ENCODE measurements around the gene FALEC.
A peak's percentile ranks its signal among the peaks of the same experiment; 100 is the strongest.

Gene FALEC

GRCh38 chr1:150549496-150550221 lies 34.1 kb downstream of the FALEC start:
- H3K27me3 ChIP-seq (ENCODE audit: insufficient read depth, low read length, poor library complexity): peaks cover 11% of the 10 kb centered on the region
- H3K27ac ChIP-seq (ENCODE audit: low read length): no peak overlapping the region
- H3K79me2 ChIP-seq (ENCODE audit: insufficient read depth, low read length): no peaks in the 10 kb centered on the region
- no peak overlapping the region for H3K9ac ChIP-seq (ENCODE audit: low read depth, low read length)
- peaks cover 6% of the 10 kb centered on the region; the same call in 1 of the 2 replicates for H3K4me1 ChIP-seq (ENCODE audit: insufficient read depth, low read length)
- H3K4me2 ChIP-seq (ENCODE audit: insufficient read depth, low read length): no peak overlapping the region
- no peak overlapping the region for H3K4me3 ChIP-seq (ENCODE audit: low read depth in 1 of 2, low read length in 2 of 2)
- DNase-seq (no peak), ATAC-seq (ENCODE audit: insufficient read depth, low read depth) (no peak)
- no peaks in the 10 kb centered on the region for H4K20me1 ChIP-seq (ENCODE audit: insufficient read depth, low read length)
- no peak overlapping the region for H2AFZ ChIP-seq (ENCODE audit: low read depth, low read length)
- H3K9me3 ChIP-seq (ENCODE audit: insufficient read depth, low read length, severe bottlenecking): no peaks in the 10 kb centered on the region
- no peak for TF ChIP-seq EZH2 (IDR thresholded peaks at IDR 0.05; ENCODE audit: borderline replicate concordance, low read depth, low read length, severe bottlenecking)
- no peak for TF ChIP-seq CTCF (IDR thresholded peaks at IDR 0.05; ENCODE audit: borderline replicate concordance, extremely low read depth, low read length, poor library complexity, severe bottlenecking)
- H3K36me3 ChIP-seq (ENCODE audit: insufficient read depth, low read length): no peaks in the 10 kb centered on the region

- TF ChIP-seq EZH2 (IDR thresholded peaks at IDR 0.05; ENCODE audit: borderline replicate concordance, low read depth, low read length, severe bottlenecking) (no peak), CTCF (IDR thresholded peaks at IDR 0.05; ENCODE audit: borderline replicate concordance, extremely low read depth, low read length, poor library complexity, severe bottlenecking) (no peak)
- Histone ChIP-seq H3K79me2 (ENCODE audit: insufficient read depth, low read length) (no peaks in the 10 kb centered on the region), H3K4me2 (ENCODE audit: insufficient read depth, low read length) (no peak overlapping the region), H3K4me3 (ENCODE audit: low read depth in 1 of 2, low read length in 2 of 2) (no peak overlapping the region), H3K27ac (ENCODE audit: low read length) (no peak overlapping the region), H3K27me3 (ENCODE audit: insufficient read depth, low read length, poor library complexity) (peaks cover 11% of the 10 kb centered on the region), H3K36me3 (ENCODE audit: insufficient read depth, low read length) (no peaks in the 10 kb centered on the region), H3K9me3 (ENCODE audit: insufficient read depth, low read length, severe bottlenecking) (no peaks in the 10 kb centered on the region), H3K4me1 (ENCODE audit: insufficient read depth, low read length) (peaks cover 6% of the 10 kb centered on the region; the same call in 1 of the 2 replicates), H3K9ac (ENCODE audit: low read depth, low read length) (no peak overlapping the region), H4K20me1 (ENCODE audit: insufficient read depth, low read length) (no peaks in the 10 kb centered on the region), H2AFZ (ENCODE audit: low read depth, low read length) (no peak overlapping the region)
- DNase-seq (no peak), ATAC-seq (ENCODE audit: insufficient read depth, low read depth) (no peak)
Measured at GRCh38 chr1:150550222-150551050, 34.9 kb downstream of the FALEC start.

GRCh38 chr1:150551051-150551783 lies 35.7 kb downstream of the FALEC start:
- Histone ChIP-seq H3K9ac (ENCODE audit: low read depth, low read length) (no peak overlapping the region), H3K27ac (ENCODE audit: low read length) (no peak overlapping the region)

More at GRCh38 chr1:150551051-150551783, 35.7 kb downstream of the FALEC start:
- no peaks in the 10 kb centered on the region for H3K79me2 ChIP-seq (ENCODE audit: insufficient read depth, low read length)
- no peak overlapping the region for H3K4me2 ChIP-seq (ENCODE audit: insufficient read depth, low read length)
- TF ChIP-seq EZH2 (IDR thresholded peaks at IDR 0.05; ENCODE audit: borderline replicate concordance, low read depth, low read length, severe bottlenecking): no peak
- no peak for TF ChIP-seq CTCF (IDR thresholded peaks at IDR 0.05; ENCODE audit: borderline replicate concordance, extremely low read depth, low read length, poor library complexity, severe bottlenecking)
- peaks cover 6% of the 10 kb centered on the region; the same call in 1 of the 2 replicates for H3K4me1 ChIP-seq (ENCODE audit: insufficient read depth, low read length)
- DNase-seq: no peak
- no peak overlapping the region for H3K4me3 ChIP-seq (ENCODE audit: low read depth in 1 of 2, low read length in 2 of 2)
- H3K9me3 ChIP-seq (ENCODE audit: insufficient read depth, low read length, severe bottlenecking): no peaks in the 10 kb centered on the region
- no peaks in the 10 kb centered on the region for H3K36me3 ChIP-seq (ENCODE audit: insufficient read depth, low read length)
- H4K20me1 ChIP-seq (ENCODE audit: insufficient read depth, low read length): no peaks in the 10 kb centered on the region
- no peak overlapping the region for H2AFZ ChIP-seq (ENCODE audit: low read depth, low read length)
- peak; percentile 48 for ATAC-seq (ENCODE audit: insufficient read depth, low read depth)
- peaks cover 11% of the 10 kb centered on the region for H3K27me3 ChIP-seq (ENCODE audit: insufficient read depth, low read length, poor library complexity)

All from DND-41 (cell line).